Stimulated activated CD4-positive, alpha-beta T cell treated with anti-CD3 and anti-CD28 coated beads, TNF-alpha, amount 100 ng/mL, for 1 hour (primary cell): ENCODE measurements around the gene UQCR11.
"Not testable (repeated sequence)": the region's sequence is repeated elsewhere in the genome, so short reads cannot be mapped to it uniquely, and the experiment has no call there.

ENCODE experiments used
- DNase-seq, 3 donors: peaks; one replicate each; pipeline ENCODE4 v3.0.0-alpha.2; 2020; ENCODE audit warnings: low read depth in 3 of 3, low spot score in 1 of 3

The UQCR11 gene

GRCh38 chr19:1605236-1606137 is at the start of gene UQCR11:
UQCR11 (minus strand) TSS chr19:1605462; CDS start chr19:1605409, 53 bp downstream.
- peak; percentile 79 to 88 (median 83) for DNase-seq

GRCh38 chr19:1654178-1654792 is 49.0 kb upstream of the UQCR11 start:
- no peak for DNase-seq

GRCh38 chr19:1653300-1653628 is 48.0 kb upstream of the UQCR11 start:
- DNase-seq: no peak

- peak; percentile 96 to 98 (median 98) for DNase-seq
Measured at GRCh38 chr19:1652471-1653299, 47.4 kb upstream of the UQCR11 start, which contains the start of gene TCF3. TCF3 (minus strand) TSS chr19:1652615; CDS start chr19:1650248, 2,367 bp downstream.

- peak in 1 of 3 donors; percentile 38 for DNase-seq
Measured at GRCh38 chr19:1651568-1652291, 46.5 kb upstream of the UQCR11 start.

GRCh38 chr19:1650650-1651567 is 45.6 kb upstream of the UQCR11 start:
- DNase-seq: peak in 2 of 3 donors; percentile 35 to 56

- DNase-seq: no peak
Measured at GRCh38 chr19:1649706-1650649, 44.7 kb upstream of the UQCR11 start.

GRCh38 chr19:1648920-1649541 is 43.8 kb upstream of the UQCR11 start:
- DNase-seq: no peak

GRCh38 chr19:1648459-1648849 is 43.2 kb upstream of the UQCR11 start:
- DNase-seq: no peak

- DNase-seq: no peak
Measured at GRCh38 chr19:1647501-1648458, 42.5 kb upstream of the UQCR11 start.

- no peak for DNase-seq
Measured at GRCh38 chr19:1646659-1647453, 41.6 kb upstream of the UQCR11 start.

- no peak for DNase-seq
Measured at GRCh38 chr19:1646149-1646548, 40.9 kb upstream of the UQCR11 start.

- DNase-seq: no peak
Measured at GRCh38 chr19:1645299-1645698, 40.0 kb upstream of the UQCR11 start.

GRCh38 chr19:1644070-1644469 is 38.8 kb upstream of the UQCR11 start:
- DNase-seq: no peak

GRCh38 chr19:1640893-1641448 is 35.7 kb upstream of the UQCR11 start:
- not testable (repeated sequence) for DNase-seq
